Measurements from ENCODE around the gene KRTAP10-10.
A peak's percentile ranks its signal among the peaks of the same experiment; 100 is the strongest.

KRTAP10-10 gene

DNA sequence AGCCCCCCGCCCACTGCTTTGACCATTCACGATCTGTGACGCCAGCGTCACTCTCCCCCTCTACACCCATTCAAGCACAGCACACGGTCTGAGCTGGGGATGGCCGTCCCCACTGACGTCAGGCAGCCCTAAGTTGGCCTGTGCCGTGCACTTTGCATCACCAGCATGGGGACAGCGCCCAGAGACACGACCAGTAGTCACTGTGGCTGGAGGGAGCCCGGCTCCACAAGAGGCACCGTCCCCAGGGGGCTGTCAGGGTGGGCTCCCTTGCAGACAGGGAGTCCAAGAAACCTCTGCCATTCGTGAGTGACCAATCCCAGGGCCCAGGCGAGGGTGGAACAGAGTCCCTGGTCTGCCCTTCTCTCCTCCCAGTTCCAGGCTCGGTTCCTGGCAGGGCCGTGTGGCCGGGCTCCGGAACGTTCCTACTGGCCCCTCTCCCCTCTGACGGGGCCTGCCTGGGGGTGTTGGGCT lies 23.0 kb upstream of the KRTAP10-10 start:
- no peak overlapping the region for H3K27ac ChIP-seq (ENCODE audit: low read depth in 2 of 2, low read length in 2 of 2)
- no peak overlapping the region for H3K9ac ChIP-seq (ENCODE audit: low read depth in 1 of 2, low read length in 2 of 2)
- no peaks in the 10 kb centered on the region for H3K36me3 ChIP-seq (ENCODE audit: control insufficient read depth in 2 of 2, insufficient read depth in 2 of 2, low read length in 2 of 2)
- no peaks in the 10 kb centered on the region for H3K27me3 ChIP-seq (ENCODE audit: control insufficient read depth in 2 of 2, insufficient read depth in 2 of 2, low read length in 2 of 2)
- no peaks in the 10 kb centered on the region for H3K4me1 ChIP-seq (ENCODE audit: control insufficient read depth in 2 of 2, insufficient read depth in 2 of 2, low read length in 2 of 2)
- H3K4me3 ChIP-seq (ENCODE audit: low read length in 2 of 2) = no peak overlapping the region
- peaks cover 0 to 5% of the 10 kb centered on the region in 2 donors for H3K9me3 ChIP-seq (ENCODE audit: control insufficient read depth in 2 of 2, low read length in 2 of 2)

GRCh38 chr21:44614961-44615391 lies 22.2 kb upstream of the KRTAP10-10 start:
- H3K27me3 ChIP-seq (ENCODE audit: control insufficient read depth in 2 of 2, insufficient read depth in 2 of 2, low read length in 2 of 2) = no peaks in the 10 kb centered on the region
- peaks cover 0 to 5% of the 10 kb centered on the region in 2 donors for H3K9me3 ChIP-seq (ENCODE audit: control insufficient read depth in 2 of 2, low read length in 2 of 2)
- H3K4me1 ChIP-seq (ENCODE audit: control insufficient read depth in 2 of 2, insufficient read depth in 2 of 2, low read length in 2 of 2) = no peaks in the 10 kb centered on the region
- H3K9ac ChIP-seq (ENCODE audit: low read depth in 1 of 2, low read length in 2 of 2) = no peak overlapping the region
- H3K4me3 ChIP-seq (ENCODE audit: low read length in 2 of 2) = no peak overlapping the region
- H3K27ac ChIP-seq (ENCODE audit: low read depth in 2 of 2, low read length in 2 of 2) = no peak overlapping the region
- no peaks in the 10 kb centered on the region for H3K36me3 ChIP-seq (ENCODE audit: control insufficient read depth in 2 of 2, insufficient read depth in 2 of 2, low read length in 2 of 2)

DNA sequence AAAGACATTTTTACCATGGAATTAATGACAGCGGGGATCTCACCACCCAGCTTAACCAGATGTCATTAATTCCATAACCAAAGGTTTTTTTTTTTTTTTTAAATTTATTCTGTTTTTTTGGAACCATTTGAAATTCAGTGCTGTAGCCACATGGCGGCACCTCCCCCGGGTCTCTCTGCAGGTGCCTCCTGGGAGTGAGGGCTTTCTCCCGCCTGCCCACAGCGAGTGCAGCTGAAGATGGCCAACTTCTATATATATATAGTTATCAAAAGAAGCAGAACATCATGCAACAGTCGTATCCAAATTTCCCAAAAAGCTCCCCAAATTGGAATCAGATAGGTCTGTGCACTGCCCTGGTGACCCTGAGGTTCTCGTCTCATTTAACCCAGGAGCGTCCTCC lies 21.7 kb upstream of the KRTAP10-10 start:
- Histone ChIP-seq H3K4me3 (ENCODE audit: low read length in 2 of 2) (no peak overlapping the region), H3K9me3 (ENCODE audit: control insufficient read depth in 2 of 2, low read length in 2 of 2) (peaks cover 0 to 5% of the 10 kb centered on the region in 2 donors), H3K4me1 (ENCODE audit: control insufficient read depth in 2 of 2, insufficient read depth in 2 of 2, low read length in 2 of 2) (no peaks in the 10 kb centered on the region), H3K36me3 (ENCODE audit: control insufficient read depth in 2 of 2, insufficient read depth in 2 of 2, low read length in 2 of 2) (no peaks in the 10 kb centered on the region), H3K9ac (ENCODE audit: low read depth in 1 of 2, low read length in 2 of 2) (no peak overlapping the region), H3K27ac (ENCODE audit: low read depth in 2 of 2, low read length in 2 of 2) (no peak overlapping the region), H3K27me3 (ENCODE audit: control insufficient read depth in 2 of 2, insufficient read depth in 2 of 2, low read length in 2 of 2) (no peaks in the 10 kb centered on the region)

GRCh38 chr21:44615911-44616590 lies 21.1 kb upstream of the KRTAP10-10 start:
- no peaks in the 10 kb centered on the region for H3K27me3 ChIP-seq (ENCODE audit: control insufficient read depth in 2 of 2, insufficient read depth in 2 of 2, low read length in 2 of 2)

DNA sequence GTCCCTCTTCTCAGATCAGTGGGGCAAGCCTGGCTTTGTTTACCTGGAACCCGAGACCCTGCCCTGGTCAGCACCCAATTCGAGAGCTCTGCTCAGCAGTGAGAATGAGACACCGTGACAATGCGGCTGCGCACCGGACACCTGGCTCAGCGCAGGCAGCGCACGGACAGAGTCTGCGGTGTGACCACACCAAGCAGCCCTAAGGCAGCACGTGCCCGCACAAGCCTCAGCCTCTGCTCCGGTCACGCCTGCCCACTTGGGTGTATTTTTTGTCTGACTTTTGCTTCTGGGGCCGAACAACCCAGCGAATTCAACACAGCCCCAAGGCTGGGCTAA lies 20.6 kb upstream of the KRTAP10-10 start:
- H3K27me3 ChIP-seq (ENCODE audit: control insufficient read depth in 2 of 2, insufficient read depth in 2 of 2, low read length in 2 of 2) = no peaks in the 10 kb centered on the region
- no peak overlapping the region for H3K4me3 ChIP-seq (ENCODE audit: low read length in 2 of 2)
- no peaks in the 10 kb centered on the region for H3K36me3 ChIP-seq (ENCODE audit: control insufficient read depth in 2 of 2, insufficient read depth in 2 of 2, low read length in 2 of 2)
- H3K9me3 ChIP-seq (ENCODE audit: control insufficient read depth in 2 of 2, low read length in 2 of 2) = peaks cover 0 to 5% of the 10 kb centered on the region in 2 donors
- no peaks in the 10 kb centered on the region for H3K4me1 ChIP-seq (ENCODE audit: control insufficient read depth in 2 of 2, insufficient read depth in 2 of 2, low read length in 2 of 2)
- no peak overlapping the region for H3K9ac ChIP-seq (ENCODE audit: low read depth in 1 of 2, low read length in 2 of 2)
- H3K27ac ChIP-seq (ENCODE audit: low read depth in 2 of 2, low read length in 2 of 2) = no peak overlapping the region

More at GRCh38 chr21:44615911-44616590, 21.1 kb upstream of the KRTAP10-10 start:
- Histone ChIP-seq H3K27ac (ENCODE audit: low read depth in 2 of 2, low read length in 2 of 2) (no peak overlapping the region), H3K9ac (ENCODE audit: low read depth in 1 of 2, low read length in 2 of 2) (no peak overlapping the region), H3K4me1 (ENCODE audit: control insufficient read depth in 2 of 2, insufficient read depth in 2 of 2, low read length in 2 of 2) (no peaks in the 10 kb centered on the region), H3K4me3 (ENCODE audit: low read length in 2 of 2) (no peak overlapping the region), H3K9me3 (ENCODE audit: control insufficient read depth in 2 of 2, low read length in 2 of 2) (peaks cover 0 to 5% of the 10 kb centered on the region in 2 donors), H3K36me3 (ENCODE audit: control insufficient read depth in 2 of 2, insufficient read depth in 2 of 2, low read length in 2 of 2) (no peaks in the 10 kb centered on the region)

DNA sequence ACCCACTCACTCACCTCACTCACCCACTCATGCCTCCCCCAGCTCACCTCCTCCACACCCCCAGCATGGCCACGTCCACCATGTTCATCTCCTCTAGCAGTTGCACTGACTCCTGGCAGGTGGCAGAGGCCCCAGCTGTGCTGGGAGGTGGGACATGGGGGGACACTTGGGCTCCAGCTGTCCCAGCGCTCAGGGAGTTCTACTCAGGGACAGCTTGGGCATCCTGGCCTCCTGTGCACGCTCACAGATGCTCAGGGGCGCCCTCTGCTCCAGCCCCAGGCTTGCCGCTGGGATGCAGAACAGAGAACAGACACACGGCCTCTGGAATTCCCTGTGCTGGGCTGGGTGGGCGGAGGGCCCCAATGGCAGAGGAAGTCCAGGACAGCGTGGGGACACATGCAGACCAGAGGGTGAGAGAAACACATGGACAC lies 20.1 kb upstream of the KRTAP10-10 start:
- no peaks in the 10 kb centered on the region for H3K36me3 ChIP-seq (ENCODE audit: control insufficient read depth in 2 of 2, insufficient read depth in 2 of 2, low read length in 2 of 2)
- no peak overlapping the region for H3K4me3 ChIP-seq (ENCODE audit: low read length in 2 of 2)
- H3K4me1 ChIP-seq (ENCODE audit: control insufficient read depth in 2 of 2, insufficient read depth in 2 of 2, low read length in 2 of 2) = no peaks in the 10 kb centered on the region
- no peak overlapping the region for H3K9ac ChIP-seq (ENCODE audit: low read depth in 1 of 2, low read length in 2 of 2)
- H3K27me3 ChIP-seq (ENCODE audit: control insufficient read depth in 2 of 2, insufficient read depth in 2 of 2, low read length in 2 of 2) = no peaks in the 10 kb centered on the region
- no peak overlapping the region for H3K27ac ChIP-seq (ENCODE audit: low read depth in 2 of 2, low read length in 2 of 2)
- no peaks in the 10 kb centered on the region for H3K9me3 ChIP-seq (ENCODE audit: control insufficient read depth in 2 of 2, low read length in 2 of 2)

- H3K27ac ChIP-seq (ENCODE audit: low read depth in 2 of 2, low read length in 2 of 2) = peak overlapping the region in 1 of 2 donors; percentile 65
- no peak overlapping the region for H3K9ac ChIP-seq (ENCODE audit: low read depth in 1 of 2, low read length in 2 of 2)
- H3K9me3 ChIP-seq (ENCODE audit: control insufficient read depth in 2 of 2, low read length in 2 of 2) = peaks cover 0 to 2% of the 10 kb centered on the region in 2 donors
- no peaks in the 10 kb centered on the region for H3K36me3 ChIP-seq (ENCODE audit: control insufficient read depth in 2 of 2, insufficient read depth in 2 of 2, low read length in 2 of 2)
- H3K4me3 ChIP-seq (ENCODE audit: low read length in 2 of 2) = no peak overlapping the region
- no peaks in the 10 kb centered on the region for H3K4me1 ChIP-seq (ENCODE audit: control insufficient read depth in 2 of 2, insufficient read depth in 2 of 2, low read length in 2 of 2)
- H3K27me3 ChIP-seq (ENCODE audit: control insufficient read depth in 2 of 2, insufficient read depth in 2 of 2, low read length in 2 of 2) = no peaks in the 10 kb centered on the region
These were observed 18.7 kb upstream of the KRTAP10-10 start for GRCh38 chr21:44618504-44618903.

- H3K9ac ChIP-seq (ENCODE audit: low read depth in 1 of 2, low read length in 2 of 2) = no peak overlapping the region
- no peaks in the 10 kb centered on the region for H3K36me3 ChIP-seq (ENCODE audit: control insufficient read depth in 2 of 2, insufficient read depth in 2 of 2, low read length in 2 of 2)
- peak overlapping the region in 1 of 2 donors; percentile 65 for H3K27ac ChIP-seq (ENCODE audit: low read depth in 2 of 2, low read length in 2 of 2)
- H3K9me3 ChIP-seq (ENCODE audit: control insufficient read depth in 2 of 2, low read length in 2 of 2) = peaks cover 0 to 2% of the 10 kb centered on the region in 2 donors
- no peaks in the 10 kb centered on the region for H3K4me1 ChIP-seq (ENCODE audit: control insufficient read depth in 2 of 2, insufficient read depth in 2 of 2, low read length in 2 of 2)
- H3K4me3 ChIP-seq (ENCODE audit: low read length in 2 of 2) = no peak overlapping the region
- H3K27me3 ChIP-seq (ENCODE audit: control insufficient read depth in 2 of 2, insufficient read depth in 2 of 2, low read length in 2 of 2) = no peaks in the 10 kb centered on the region
These were observed 18.2 kb upstream of the KRTAP10-10 start for GRCh38 chr21:44618909-44619308.

DNA sequence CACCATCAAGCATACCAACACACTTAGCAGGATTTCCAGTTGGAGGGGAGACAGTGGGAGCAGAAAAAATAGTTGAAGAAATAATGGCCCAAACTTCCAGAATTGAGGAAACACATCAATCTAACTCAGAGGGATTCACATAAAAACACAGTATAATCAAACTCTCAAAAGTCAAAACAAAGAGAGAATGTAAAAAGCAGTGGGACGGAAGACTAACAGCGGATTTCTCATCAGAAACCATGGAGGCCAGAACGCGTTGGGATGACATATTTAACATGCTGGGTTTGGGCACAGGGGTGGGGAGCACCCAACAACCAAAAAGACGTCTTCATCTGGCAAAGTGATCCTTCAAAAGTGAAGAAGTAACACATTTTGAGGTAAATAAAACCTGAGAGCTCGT lies 17.3 kb upstream of the KRTAP10-10 start:
- Histone ChIP-seq H3K4me1 (ENCODE audit: control insufficient read depth in 2 of 2, insufficient read depth in 2 of 2, low read length in 2 of 2) (no peaks in the 10 kb centered on the region), H3K27me3 (ENCODE audit: control insufficient read depth in 2 of 2, insufficient read depth in 2 of 2, low read length in 2 of 2) (no peaks in the 10 kb centered on the region), H3K4me3 (ENCODE audit: low read length in 2 of 2) (no peak overlapping the region), H3K36me3 (ENCODE audit: control insufficient read depth in 2 of 2, insufficient read depth in 2 of 2, low read length in 2 of 2) (no peaks in the 10 kb centered on the region), H3K9ac (ENCODE audit: low read depth in 1 of 2, low read length in 2 of 2) (no peak overlapping the region), H3K9me3 (ENCODE audit: control insufficient read depth in 2 of 2, low read length in 2 of 2) (peaks cover 0 to 2% of the 10 kb centered on the region in 2 donors), H3K27ac (ENCODE audit: low read depth in 2 of 2, low read length in 2 of 2) (no peak overlapping the region)

DNA sequence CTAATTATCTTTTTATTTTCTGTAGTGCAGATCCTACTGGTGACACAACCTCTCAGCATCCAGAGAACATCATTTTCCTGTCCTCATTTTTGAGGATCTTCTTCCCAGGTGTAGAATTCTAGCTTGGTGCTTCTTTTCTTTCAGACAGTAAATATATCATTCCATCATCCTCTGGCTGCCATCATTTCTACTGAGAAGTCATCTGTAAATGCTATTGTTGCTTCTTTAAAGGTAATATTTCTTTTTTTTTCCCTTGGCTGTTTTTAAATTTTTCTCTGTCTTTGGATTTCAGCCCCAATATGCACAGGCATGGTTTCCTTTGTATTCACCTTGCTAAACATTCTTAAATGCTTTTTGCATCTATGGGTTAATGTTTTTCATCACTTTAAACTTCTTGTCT lies 13.6 kb upstream of the KRTAP10-10 start:
- no peak overlapping the region for H3K4me3 ChIP-seq (ENCODE audit: low read length in 2 of 2)
- no peaks in the 10 kb centered on the region for H3K27me3 ChIP-seq (ENCODE audit: control insufficient read depth in 2 of 2, insufficient read depth in 2 of 2, low read length in 2 of 2)
- no peak overlapping the region for H3K27ac ChIP-seq (ENCODE audit: low read depth in 2 of 2, low read length in 2 of 2)
- peaks cover 0 to 2% of the 10 kb centered on the region in 2 donors for H3K9me3 ChIP-seq (ENCODE audit: control insufficient read depth in 2 of 2, low read length in 2 of 2)
- H3K36me3 ChIP-seq (ENCODE audit: control insufficient read depth in 2 of 2, insufficient read depth in 2 of 2, low read length in 2 of 2) = no peaks in the 10 kb centered on the region
- no peaks in the 10 kb centered on the region for H3K4me1 ChIP-seq (ENCODE audit: control insufficient read depth in 2 of 2, insufficient read depth in 2 of 2, low read length in 2 of 2)
- H3K9ac ChIP-seq (ENCODE audit: low read depth in 1 of 2, low read length in 2 of 2) = no peak overlapping the region
